ENCODE results near the gene CDH23.

GRCh38 chr10:71743866-71744265 is 347.1 kb downstream of the CDH23 start:
- TF ChIP-seq CTCF (IDR thresholded peaks at IDR 0.05; ENCODE audit: poor library complexity, severe bottlenecking): no peak
- TF ChIP-seq EZH2 (IDR thresholded peaks at IDR 0.05; ENCODE audit: borderline replicate concordance, insufficient read depth, low read length, poor library complexity, severe bottlenecking): no peak
- no peak for TF ChIP-seq EP300 (conservative IDR thresholded peaks at IDR 0.05; ENCODE audit: poor library complexity, severe bottlenecking)
- no peak for TF ChIP-seq POLR2AphosphoS5 (IDR thresholded peaks at IDR 0.05)
- TF ChIP-seq SMC3 (conservative IDR thresholded peaks at IDR 0.05; ENCODE audit: poor library complexity): no peak
- no peak for TF ChIP-seq RAD21 (conservative IDR thresholded peaks at IDR 0.05)
- TF ChIP-seq TAF1 (IDR thresholded peaks at IDR 0.05; ENCODE audit: low read depth): no peak

All from neural cell (in vitro differentiated cells).